Skin of body (tissue), 2 donors: ENCODE measurements around the gene TNFRSF12A. TPM values are rescaled to one million over a fixed set of nuclear protein-coding genes. Genes with fewer than 3 reads are reported as not detected.

Source experiments
- DNase-seq: peaks from one replicate; lab custom pipeline; 2025; lab: John Stamatoyannopoulos, UW
- total RNA-seq: library from RNA; depleted of rRNA; stranded (reverse); fragments of >200 nt; gene quantifications from one replicate; pipeline ENCODE4 v1.2.3, GENCODE V29; 2014

TNFRSF12A gene, protein sequence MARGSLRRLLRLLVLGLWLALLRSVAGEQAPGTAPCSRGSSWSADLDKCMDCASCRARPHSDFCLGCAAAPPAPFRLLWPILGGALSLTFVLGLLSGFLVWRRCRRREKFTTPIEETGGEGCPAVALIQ
- 41.0 TPM for total RNA-seq

DNA sequence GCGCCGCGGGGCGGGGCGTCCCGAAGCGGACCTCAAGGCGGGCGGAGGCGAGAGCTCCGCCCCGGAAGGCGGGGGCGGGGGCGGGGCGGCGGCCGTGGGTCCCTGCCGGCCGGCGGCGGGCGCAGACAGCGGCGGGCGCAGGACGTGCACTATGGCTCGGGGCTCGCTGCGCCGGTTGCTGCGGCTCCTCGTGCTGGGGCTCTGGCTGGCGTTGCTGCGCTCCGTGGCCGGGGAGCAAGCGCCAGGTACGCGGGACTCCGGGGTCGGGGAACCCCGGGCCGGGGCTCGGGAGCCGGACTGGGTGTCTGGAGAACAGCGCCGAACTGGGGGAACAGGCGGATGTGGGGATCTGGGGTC, at the start of gene TNFRSF12A:
Gene TNFRSF12A, plus strand, starts transcription at position 122 of the 357 bp plus-strand sequence. Its CDS starts 30 bp downstream, at position 152.
- no peak for DNase-seq

DNA sequence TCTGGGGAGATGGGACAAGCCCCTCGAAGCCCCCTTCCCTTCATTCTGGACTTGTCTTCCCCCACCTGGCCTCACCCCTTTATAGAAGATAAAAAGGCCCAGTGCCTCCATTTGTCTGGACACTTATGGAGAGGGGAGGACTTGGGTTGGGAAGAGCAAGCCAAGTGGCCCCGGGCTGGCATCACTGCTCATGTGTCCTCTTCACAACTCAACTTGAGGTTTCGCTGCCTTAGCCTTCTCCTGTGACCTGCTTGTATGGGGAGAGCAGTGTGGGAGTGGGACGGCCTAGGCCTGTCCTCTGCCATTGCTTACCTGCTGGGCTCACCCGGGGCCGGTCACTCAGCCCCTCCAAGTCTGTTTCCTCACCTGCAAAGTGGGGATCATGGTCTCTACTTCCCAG, 49.6 kb upstream of the TNFRSF12A start:
- no peak for DNase-seq

DNA sequence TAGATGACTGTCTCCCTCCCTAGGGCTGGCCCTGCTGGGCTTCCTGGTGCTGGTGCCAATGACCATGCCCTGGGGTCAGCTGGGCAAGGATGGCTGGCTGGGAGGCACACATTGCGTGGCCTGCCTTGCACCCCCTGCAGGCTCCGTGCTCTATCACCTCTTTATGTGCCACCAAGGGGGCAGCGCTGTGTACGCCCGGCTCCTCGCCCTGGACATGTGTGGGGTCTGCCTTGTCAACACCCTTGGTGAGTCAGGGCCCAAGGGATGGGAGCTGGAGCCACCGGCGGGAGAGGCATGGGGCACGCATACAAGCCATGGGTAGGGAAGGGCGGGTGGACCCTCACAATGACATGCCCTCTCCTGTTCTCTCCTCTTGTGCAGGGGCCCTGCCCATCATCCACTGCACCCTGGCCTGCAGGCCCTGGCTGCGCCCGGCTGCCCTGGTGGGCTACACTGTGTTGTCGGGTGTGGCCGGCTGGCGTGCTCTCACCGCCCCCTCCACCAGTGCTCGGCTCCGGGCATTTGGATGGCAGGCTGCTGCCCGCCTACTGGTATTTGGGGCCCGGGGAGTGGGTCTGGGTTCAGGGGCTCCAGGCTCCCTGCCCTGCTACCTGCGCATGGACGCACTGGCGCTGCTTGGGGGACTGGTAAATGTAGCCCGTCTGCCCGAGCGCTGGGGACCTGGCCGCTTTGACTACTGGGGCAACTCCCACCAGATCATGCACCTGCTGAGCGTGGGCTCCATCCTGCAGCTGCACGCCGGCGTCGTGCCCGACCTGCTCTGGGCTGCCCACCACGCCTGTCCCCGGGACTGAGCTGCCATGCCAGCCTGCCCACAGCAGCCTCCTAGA, 48.8 kb upstream of the TNFRSF12A start:
- no peak for DNase-seq

DNA sequence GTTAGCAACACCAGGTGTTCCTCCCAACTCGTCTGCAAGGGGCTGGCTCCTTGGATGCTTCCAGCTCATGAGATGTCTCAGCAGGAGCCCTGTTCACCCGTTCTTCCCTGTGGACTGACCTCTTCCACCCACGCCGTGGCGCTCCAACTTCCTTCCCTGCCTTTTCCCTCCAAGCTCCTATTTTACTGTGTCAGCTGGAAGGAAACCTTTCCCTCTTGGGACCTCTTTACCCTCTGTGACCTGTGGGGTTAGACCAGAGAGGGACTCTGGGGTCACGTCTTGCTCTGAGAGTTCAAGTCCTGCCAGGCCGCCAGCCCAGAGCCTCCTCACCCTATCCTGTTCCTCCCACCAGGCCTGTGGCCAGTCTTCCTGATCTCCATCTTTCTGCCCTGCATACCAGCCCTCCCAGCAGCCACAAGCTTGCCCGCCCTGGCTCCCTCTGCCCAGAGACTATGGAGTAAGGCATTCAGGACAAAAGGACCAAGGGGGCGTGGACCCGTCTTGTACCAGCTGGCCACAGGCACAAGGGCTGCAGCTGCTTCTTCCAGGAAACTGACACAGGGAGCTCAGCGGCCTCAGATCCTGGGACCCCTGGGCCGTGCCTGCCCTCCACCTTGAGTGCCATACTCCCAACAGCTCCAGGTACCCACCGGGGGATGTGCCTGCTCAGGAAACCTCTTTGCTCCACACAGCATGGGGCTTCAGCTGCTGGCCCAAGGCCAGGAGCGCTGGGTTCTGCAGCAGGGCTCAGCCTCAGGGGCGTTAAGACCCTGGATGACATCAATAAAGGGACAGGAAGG, 48.0 kb upstream of the TNFRSF12A start:
- no peak for DNase-seq

DNA sequence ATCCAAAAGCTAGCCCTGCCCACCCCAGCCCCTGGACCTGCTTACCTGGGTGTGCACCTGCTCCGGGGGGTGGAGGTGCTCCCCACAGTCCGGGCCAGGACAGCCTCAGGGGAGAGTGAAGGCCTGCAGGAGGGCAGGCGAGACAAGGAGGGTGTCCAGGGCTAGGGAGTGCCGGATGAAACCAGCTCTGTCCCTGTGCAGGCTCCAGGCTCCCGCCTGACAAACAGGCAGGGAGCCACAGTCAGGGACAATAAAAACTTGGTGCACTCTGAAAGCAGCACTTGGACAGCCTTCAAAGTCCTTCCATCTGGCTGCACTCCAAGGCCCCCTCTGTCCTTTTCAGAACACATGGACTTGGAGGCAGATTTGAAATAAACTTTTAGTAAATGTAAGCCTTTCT, 47.1 kb upstream of the TNFRSF12A start:
- no peak for DNase-seq

DNA sequence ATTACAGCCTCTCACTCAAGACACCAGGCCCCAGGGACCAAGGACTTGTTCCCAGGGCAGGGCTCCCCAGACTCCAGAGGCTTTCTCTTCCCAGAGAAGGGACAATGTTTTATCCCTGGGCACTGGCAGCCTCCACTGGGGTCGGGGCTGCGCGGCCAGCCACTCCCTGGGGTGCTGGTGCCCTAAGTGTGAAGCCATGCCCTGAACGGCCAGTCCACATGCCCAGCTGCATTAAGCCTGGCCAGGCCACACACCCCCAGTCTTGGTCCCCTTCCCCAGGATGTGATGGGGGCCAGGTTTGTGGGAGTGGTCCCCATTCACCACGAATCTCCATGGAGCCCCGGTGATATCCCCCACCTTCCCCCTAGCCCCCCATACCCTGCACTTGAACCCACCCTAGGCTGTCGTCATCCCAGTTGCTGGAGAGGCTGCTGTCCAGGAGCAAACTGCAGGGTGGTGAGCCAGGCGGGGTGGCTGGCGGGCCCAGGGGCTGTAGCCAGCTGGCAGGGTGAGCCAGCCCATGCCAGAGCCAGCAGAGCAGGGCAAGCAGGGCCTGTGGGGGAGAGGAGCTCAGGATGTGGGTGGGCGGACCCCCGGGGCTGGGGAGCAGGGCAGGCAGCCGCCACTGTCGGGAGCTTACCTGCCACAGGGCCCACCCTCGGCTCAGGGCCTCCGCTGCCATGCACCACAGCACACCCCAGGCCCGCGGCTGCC, 46.4 kb upstream of the TNFRSF12A start:
- no peak for DNase-seq

DNA sequence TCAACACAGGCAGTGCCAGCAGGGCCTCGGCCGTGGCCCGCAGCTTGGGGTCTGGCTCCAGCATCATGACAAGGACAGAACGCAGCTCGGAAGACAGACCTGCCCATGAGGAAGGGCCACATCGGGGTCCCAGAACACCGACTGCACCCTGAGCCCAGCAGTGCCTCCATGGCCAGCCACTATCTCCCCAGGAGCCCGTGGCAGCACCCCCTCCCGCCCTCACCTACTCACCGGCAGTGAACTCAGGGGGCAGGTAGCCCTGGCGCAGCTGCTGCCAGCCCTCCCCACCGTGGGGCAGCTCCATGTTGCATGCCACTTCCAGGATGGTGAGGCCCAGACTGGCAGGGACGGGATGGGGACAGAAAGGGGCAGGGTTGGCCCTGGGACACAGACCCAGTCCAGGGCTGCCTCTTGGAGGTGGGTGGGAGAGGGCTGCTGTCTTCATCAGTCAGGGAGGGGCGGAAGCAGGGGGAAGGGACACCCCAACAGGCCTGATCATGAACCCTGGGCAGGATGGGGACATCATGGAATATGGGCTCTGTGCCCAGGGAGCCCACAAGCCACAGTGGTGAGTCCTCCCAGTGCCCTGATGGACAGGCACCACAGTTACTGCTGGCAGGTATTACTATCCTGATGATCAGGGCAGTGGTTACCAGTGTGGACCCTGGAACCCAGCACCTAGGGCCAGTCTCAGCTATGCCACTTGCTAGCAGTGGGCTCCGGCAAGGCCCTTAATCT, 45.7 kb upstream of the TNFRSF12A start:
- no peak for DNase-seq

DNA sequence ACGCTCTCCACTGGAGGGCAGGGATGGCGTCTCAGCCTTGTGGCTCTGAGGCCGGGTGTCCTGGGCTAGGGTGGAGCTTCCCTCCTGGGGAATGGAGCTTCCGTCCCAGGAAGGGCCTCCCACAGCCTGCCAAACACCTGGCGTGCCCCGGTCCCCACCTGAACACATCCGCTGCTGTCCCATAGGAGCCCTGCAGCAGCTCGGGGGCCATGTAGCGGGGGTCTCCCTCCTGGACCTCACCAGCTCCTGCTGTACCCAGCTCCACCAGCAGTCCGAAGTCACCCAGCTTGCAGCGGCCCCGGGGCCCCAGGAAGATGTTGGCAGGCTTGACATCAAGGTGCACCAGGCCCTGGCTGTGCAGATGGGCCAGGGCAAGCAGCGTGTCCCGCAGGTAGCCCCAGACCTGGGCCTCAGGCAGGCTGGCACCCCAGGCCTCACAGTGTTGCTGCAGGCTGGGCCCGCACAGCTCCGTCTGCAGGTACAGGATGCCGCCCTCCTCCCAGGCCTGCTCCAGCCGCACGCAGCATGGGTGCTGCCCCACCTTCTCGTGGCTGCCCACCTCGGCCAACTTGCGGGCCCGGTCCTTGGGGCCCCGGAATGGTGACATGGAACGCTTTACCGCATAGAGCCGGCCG, 44.9 kb upstream of the TNFRSF12A start:
- DNase-seq, result no peak

DNA sequence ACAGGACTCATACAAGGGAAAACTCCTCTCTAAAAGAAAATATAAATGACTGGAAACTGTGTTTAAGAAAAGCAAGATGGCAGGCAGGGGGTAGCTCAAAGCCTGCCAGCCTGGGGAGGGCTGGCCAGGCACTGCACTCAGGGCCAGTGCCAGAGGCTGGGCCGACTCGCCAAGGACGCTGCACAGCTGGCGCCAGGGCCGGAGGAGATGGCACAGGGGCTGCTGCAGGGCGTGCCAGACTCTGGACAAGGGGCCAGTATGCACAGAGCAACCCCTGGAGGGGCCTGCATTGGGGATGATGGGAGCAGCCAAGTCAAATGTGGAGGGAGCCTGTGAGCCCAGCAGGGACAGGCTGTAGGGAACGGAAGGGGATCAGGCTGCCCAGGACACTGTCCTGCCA, 44.0 kb upstream of the TNFRSF12A start:
- DNase-seq, result no peak

DNA sequence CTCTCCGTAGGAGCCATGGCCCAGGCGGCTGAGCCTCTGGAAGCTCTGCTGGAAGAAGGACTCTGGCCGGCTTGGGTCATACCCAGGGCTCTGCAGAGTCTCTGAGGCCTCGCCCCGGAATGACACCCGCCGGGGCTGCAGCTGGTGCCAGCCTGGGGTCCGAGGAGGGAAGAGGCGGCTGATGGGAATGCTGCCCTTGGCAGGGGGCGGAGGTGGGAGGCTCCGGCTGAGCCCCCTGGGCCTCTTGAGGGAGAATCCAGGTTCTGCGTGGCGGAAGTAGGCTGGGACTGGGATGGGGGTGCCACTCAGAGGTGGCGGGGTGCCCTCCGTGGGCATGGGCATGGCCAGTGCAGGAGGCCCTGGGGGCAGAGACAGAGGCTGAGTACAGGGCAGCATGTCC, 43.5 kb upstream of the TNFRSF12A start:
- no peak for DNase-seq

DNA sequence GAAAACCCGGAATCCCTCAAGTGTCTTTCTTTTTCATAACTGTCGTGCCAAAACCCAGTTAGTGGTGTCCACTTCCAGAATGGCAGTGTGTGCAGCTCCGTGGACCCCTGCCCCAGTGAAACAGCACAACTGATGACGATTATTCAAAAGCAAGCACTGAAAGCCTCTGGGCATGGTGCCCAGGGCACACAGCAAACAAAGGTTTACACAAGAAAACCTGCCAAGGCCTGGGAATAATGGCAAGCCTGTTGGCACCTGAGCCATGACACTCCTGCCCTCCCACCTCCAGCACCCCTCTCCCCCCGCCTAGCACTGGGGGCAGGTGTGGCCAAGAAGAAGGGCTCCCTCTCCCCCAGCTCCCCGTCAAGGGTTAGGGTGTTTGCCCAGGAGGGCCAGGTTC, 42.7 kb upstream of the TNFRSF12A start:
- DNase-seq, result no peak

DNA sequence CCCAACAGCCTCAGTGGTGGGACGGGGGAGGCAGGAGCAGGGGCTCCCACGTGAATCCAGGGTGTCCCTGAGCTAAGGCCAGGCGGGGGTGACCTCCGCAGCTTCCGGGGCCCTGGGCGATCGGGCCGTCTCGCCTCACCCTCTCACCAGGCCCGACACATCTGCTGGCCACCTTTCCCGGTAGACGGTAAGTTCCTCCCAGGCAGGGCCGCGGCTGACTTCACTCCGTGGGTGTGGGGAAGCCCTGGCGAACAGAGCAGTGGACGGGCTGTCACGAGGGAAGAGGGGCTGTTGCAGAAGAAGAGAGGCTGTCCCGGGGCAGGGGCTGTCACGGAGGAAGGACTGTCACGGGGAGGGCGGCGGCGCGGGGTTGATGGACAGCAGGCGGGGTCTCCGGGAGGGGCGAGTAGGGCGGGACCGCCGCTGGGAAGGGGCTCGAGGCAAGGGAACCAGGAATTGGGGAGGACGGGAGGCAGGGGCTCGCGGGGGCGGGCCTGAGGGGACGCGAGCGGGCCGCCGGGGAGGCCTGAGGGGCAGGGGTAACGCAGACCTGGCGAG, 40.4 kb upstream of the TNFRSF12A start:
- DNase-seq, result no peak

DNA sequence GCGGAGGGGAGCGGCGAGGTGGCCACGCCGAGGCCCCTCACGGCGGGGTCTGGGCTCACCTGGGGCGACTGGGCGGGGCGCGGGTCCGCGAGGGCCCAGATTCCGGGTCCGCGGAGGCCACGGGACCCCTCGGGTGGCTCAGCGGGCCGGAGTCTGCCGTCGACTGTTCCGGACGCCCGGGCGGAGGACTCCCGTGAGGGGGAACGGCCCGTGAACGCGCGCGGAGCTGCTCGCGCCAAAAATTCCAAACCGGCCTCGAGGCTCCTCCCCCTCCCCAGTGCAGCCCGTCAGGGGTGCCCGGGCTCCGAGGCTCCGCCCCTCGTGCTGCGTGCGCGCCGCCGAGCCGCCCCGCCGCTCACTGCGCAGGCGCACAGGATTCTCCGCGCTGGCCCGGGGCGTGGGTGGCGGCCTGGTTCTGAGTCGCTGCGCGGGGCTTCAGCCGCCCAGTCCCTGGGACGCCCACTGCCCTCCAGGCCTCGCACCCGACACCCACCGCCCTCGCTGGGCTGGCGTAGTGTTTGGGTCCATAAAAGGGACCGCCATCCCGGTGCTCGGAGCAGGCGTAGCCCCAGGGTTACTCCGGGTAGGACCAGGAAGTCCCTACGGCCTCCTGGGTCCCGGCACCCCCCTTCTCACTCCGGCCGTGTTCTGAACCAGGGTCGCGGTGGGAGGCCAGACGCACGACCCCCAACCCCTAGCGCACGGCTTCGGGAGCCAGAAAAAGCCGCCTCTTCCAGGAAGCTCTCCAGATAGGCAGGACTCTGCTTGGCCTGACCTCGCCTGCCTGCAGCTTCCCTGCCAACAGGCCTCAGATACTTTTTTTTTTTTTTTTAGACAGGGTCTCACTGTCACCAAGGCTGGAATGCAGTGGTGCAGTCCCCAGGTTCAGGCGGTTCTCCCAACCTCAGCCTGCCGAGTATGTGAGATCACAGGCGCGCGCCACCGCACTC, 39.7 kb upstream of the TNFRSF12A start, which contains the start of gene PKMYT1:
Gene PKMYT1, minus strand, starts transcription at position 220 of the 950 bp plus-strand sequence. CDS start 789 bp downstream, outside the sequence.
- peak; percentile 82 for DNase-seq

DNA sequence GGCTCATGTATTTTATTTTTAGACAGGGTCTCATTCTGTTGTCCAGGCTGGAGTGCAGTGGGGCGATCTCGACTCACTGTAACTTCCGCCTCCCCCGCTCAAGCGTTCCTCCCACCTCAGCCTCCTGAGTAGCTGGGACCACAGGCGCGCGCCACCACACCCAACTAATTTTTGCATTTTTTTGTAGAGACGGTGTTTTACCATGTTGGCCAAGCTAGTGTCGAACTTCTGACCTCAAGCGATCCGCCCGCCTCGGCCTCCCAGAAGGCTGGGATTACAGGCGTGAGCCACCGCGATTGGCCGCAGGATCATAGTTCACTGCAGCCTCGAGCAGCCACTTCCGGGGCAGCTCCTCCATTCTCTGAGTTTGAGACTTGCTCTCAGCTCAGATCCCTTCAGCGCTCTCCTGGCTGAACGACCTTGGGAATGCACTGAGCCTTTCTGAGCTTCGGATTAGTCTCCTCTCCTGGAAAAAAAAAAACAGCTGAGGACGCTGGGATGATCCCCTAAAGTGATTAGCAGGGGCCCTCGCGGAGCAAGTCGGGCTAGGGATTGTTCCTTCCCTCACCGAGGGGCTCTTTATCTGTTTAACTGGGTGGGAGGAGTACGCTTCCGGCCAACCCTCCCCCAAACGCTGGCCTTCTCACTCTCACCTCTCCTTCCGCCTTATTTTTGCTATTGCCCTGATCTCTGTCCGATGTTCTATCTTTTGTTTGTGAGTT, 38.8 kb upstream of the TNFRSF12A start:
- no peak for DNase-seq

DNA sequence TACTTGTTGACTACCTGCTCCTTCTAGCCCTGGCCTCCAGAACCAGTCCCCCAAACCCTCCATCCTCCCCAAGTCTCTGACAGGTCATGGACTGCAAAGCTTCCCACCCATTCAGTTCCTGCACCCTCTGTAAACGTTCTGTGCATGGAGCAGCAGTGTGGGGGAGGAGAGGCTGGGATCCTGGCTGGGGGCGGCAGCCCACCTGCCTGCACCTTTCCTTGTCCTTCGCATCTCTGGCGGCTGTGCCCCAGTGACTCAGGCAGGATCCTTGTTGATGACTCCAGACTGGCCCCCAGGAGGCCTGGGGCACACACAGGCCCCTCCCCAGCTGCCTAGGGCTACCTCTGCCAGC, 38.3 kb upstream of the TNFRSF12A start:
- no peak for DNase-seq

DNA sequence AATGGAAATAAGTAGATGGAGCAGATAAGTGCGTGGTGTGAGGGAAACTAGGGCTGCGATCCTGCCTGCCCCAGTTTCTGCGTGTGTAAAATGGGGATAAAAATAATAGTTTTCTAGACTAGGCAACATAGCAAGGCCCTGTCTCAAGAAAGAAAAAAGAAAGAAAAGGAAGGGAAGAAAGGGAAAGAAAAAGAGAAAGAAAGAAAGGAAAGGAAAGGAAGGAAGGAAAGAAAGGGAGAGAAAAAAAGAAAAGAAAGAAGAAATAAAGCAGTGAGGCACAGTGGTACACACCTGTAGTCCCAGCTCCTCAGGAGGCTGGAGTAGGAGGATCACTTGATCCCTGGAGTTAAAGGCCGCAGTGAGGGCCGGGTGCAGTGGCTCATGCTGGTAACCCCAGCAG, 37.8 kb upstream of the TNFRSF12A start:
- DNase-seq, result no peak

DNA sequence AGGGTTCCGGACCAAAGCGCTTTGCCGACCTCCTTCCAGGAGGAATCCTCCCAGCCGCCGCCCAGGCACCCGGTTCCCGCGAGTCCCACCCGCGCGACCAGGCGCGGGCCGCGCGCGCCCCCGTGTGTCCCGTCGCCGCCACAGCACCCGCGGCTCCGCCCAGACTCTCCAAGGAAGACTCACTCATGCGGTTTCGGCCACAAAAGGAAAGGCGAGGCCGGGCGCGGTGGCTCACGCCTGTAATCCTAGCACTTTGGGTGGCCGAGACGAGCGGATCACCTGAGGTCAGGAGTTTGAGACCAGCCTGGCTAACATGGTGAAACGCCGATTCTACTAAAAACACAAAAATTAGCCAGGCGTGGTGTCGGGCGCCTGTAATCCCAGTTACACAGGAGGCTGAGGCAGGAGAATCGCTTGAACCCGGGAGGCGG, 36.4 kb upstream of the TNFRSF12A start:
- no peak for DNase-seq

DNA sequence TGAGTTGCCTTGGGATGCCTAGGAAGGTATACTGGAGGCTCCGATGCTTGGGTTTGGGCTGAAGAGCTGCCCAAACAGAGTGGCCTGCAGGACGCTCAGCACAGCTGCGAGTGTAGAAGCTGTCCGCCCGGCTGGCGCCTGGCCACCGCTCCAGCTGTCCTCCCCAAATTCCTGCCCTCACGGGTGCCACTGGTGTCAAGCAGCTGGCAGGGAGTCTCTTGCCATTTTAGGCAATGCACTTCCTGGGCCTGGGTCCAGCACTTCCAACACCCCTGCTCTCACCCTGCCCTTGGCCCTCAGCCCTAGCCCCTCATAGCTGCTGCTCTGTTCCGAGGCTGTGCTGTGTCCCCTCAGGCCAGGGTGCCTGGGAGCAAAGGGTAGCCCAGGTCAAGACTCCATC, 34.7 kb upstream of the TNFRSF12A start:
- DNase-seq, result no peak
